ENCODE results near the gene SERPINI1.

SERPINI1 gene

GRCh38 chr3:167733961-167734497, 1.5 kb upstream of the SERPINI1 start:
- DNase-seq (ENCODE audit: low read depth in 2 of 3, low spot score in 1 of 3): peak in 1 of 3 donors; percentile 3

DNA sequence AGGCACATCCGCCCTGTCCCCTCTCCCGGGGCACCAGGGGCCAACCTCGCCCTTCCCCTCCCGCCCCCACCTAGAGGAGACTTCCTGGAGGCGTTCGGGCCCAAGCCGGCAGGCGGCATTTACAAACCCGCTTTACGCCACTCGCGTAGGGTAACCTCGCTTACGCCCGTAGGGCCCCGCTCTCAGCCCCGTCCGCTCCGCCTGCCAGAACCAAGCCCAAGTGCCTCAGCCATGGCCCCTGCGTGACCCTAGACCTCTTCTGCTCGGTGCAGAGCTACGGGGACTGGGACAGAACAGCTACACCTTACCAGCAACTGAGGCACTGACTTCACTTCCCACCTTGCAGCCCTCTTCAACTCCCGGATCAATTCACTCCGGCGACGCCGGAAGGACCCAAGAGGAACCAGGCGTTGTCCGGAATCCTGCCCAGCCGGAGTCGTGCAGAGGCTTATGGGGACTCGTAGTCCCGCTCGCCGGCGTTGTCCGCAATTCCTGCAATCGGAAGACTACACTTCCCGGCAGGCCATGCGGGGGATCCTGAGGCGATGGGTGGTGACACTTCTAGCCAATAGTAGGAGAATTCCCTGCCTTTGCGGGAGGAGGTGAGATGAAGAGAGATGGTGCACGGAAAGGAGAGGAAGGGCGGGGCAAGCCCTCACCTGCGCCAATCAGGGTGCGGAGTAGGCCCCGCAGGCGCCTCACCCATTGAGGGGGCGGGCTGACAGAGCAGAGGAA, 856 bp upstream of the SERPINI1 start, which contains the start of gene PDCD10:
TSS of gene PDCD10 (minus strand) at position 395 of the 735 bp plus-strand sequence. CDS start 14,735 bp downstream, outside the sequence.
- peak; percentile 86 to 95 (median 92) for DNase-seq (ENCODE audit: low read depth in 2 of 3, low spot score in 1 of 3)

GRCh38 chr3:167736264-167736787, 805 bp downstream of the SERPINI1 start:
- DNase-seq (ENCODE audit: low read depth in 2 of 3, low spot score in 1 of 3): no peak

DNA sequence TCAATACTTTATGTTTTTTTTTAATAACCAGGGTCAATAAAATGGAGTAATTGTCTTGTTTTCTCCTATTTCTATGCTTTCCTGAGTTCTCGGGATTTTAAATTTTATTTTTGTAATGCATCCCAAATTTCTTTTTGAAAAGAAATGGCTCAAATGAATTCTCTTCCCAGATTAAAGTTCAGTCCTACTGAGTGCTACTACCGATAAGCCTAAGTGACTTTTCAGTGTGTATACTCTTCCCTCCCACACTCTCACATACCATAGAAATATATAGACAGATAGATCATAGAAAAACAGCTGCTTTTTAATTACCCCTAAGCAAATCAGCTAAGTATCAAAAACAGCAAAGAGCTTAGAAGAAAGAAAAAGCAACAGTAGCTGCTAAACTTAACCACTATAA, 1.5 kb downstream of the SERPINI1 start:
- no peak for DNase-seq (ENCODE audit: low read depth in 2 of 3, low spot score in 1 of 3)

DNA sequence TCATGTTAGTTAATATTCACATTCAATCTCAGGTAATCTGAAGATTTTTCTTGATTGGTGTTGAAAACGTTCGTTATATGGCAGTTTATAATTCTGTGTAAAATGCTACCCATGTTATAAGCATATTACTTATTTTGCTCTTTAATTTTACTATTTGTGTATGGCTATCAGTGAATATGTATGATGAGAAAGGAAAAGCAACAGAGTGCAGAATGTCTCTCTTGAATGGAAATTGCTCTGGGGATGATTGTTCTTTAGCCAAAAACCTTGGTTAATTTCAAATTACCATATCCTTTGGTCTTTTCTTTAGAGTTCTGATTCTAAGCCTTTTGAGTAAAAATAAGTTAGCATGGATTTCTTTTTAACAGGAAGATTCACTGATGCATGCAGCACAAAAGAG, 2.5 kb downstream of the SERPINI1 start:
- DNase-seq (ENCODE audit: low read depth in 2 of 3, low spot score in 1 of 3): no peak

DNA sequence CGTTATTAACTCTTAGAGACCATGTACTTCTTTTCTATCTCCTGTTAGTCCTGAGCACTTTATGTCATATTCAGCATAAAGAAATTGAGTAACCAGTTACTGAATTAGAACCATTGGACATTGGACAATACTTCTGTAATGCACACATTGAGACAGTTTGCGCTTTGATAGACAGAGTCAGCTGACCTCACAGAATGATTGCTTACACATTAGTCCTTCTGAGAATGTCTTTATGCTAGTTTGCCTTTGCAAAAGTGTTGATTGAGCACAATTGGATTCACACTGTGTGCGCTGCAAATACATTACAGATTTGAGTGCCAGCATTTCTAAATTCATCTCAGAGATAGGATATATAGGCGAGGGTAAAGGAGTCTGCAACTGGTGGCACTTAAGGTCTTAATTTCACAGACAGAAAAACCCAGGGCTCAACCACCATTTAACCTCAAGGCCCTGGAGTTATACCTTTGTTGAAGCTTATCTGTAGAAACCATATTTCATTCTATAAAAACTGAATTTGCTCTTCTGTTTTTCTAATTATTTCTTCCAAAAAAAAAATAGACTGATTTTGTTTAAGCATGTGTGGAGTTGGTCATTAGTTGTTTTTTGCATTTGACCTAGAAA, 3.8 kb downstream of the SERPINI1 start:
- DNase-seq (ENCODE audit: low read depth in 2 of 3, low spot score in 1 of 3): no peak

DNA sequence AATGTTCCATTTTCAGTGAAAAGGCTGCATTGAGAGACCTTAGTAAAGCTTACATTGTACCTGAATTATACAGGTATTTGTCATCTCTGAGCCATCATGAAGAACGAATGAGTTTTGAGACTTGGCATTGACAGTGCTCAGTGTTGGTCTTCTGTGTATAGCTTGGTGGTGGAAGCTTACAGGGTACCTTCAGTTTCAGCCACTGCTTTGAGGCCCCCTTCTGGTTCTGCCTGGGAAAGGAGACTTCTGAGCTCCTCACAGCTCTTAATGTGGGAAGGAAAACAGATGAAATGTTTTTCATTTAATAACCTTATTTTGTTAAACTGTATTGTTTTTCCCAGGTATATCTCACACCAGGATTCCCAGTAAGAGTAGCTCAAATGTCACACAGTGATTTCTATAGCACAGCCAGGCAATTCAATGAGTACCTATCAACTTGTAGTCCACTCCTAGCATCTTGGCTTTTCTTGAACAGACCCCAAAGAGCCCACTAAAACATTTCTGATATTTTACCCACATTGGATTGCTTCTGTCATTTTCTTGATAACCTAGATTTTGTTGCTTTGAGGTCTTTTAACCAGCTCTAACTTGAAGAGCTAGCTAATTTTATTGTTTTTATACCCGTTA, 5.6 kb downstream of the SERPINI1 start:
- no peak for DNase-seq (ENCODE audit: low read depth in 2 of 3, low spot score in 1 of 3)

GRCh38 chr3:167742338-167742737, 6.8 kb downstream of the SERPINI1 start:
- DNase-seq (ENCODE audit: low read depth in 2 of 3, low spot score in 1 of 3): no peak

GRCh38 chr3:167743799-167744198, 8.3 kb downstream of the SERPINI1 start:
- no peak for DNase-seq (ENCODE audit: low read depth in 2 of 3, low spot score in 1 of 3)

DNA sequence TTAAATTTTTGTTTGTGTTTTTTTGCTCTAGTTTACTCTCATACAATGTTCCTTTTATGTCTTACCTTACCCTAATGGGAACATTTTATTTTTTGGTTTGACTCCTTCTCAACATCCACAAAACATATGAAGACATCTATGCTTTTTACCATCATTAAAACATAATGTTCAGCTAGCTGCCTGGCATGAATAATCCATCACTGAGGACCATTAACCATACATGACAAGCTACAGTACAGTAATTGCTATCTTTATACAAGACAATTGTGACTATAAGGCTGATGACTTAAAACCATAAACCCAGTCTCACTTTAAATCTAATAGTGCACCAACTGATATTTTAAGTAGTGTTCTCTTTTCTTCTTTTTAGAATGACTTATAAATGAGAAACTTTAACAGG, 13.7 kb downstream of the SERPINI1 start:
- DNase-seq (ENCODE audit: low read depth in 2 of 3, low spot score in 1 of 3): no peak

DNA sequence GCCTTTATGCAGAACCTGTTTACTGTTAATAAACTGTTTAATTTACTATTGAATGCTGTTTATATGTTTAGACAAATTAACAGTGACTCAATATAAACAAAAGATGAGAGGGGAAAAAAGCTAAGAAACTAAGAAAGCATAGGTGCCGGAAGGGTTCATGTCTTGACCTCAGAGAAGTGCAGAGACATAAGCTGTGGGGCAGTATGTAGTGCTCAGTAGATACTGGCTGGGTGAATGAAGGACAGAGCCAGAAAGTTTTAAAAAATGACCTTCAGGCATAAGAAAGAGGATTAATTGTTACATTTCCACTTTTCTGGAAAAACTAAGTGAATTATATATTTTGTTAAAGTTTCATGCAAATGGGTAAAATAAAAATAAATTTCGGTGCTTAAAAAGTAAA, 14.2 kb downstream of the SERPINI1 start:
- DNase-seq (ENCODE audit: low read depth in 2 of 3, low spot score in 1 of 3): no peak

DNA sequence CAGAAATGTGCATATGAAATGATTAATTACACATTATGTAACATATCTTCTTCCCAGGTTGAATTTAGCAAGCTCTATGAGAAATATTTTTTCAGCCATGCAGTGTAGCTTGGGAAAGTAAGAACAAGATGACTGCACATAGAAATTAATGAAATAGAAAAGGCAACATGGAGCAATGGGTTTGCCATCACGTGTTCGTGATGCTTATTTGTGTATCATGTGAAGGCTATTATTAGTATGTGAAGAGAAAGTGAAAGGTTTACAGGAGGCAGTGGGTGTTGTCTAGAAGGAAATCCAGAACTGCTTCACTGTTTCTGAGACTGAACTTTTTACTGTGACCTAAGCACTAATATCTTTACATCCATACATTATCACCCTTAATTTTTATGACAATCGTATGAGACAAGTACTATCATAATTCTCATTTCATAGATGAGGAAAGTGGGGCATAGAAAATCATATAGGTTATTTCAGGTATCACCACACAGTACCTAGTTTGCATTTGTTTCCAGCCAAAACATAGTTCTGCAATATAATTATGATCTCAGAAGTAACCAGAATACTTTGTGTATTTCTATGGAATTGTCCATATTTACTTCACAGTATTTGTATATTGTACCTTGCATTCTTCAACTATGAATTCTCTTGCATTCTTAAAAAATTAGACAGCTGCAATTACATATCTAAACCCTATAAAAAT, 14.9 kb downstream of the SERPINI1 start:
- no peak for DNase-seq (ENCODE audit: low read depth in 2 of 3, low spot score in 1 of 3)

- no peak for DNase-seq (ENCODE audit: low read depth in 2 of 3, low spot score in 1 of 3)
Observed at GRCh38 chr3:167754049-167754448, 18.5 kb downstream of the SERPINI1 start.

- DNase-seq (ENCODE audit: low read depth in 2 of 3, low spot score in 1 of 3): no peak
Observed at GRCh38 chr3:167761302-167761701, 25.8 kb downstream of the SERPINI1 start.

DNA sequence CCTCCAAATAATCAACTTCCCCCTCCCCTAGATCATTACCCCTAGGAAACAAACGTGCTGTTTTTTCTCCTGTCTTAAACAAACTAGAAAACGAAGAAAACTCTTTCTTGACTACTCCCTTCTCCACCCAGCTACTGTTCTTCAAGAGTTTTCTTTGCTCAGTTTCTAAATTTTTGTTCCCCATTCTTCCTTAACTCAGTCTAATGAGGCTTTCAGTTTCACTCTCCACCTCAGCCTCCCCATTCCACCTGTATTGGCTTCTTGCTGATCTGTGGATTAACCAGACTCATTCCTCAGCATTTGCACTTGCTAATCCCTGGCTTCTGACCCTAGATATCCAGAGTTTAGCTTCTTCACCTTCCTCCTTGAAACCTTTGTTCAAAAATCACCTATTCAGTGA, 26.8 kb downstream of the SERPINI1 start:
- no peak for DNase-seq (ENCODE audit: low read depth in 2 of 3, low spot score in 1 of 3)

DNA sequence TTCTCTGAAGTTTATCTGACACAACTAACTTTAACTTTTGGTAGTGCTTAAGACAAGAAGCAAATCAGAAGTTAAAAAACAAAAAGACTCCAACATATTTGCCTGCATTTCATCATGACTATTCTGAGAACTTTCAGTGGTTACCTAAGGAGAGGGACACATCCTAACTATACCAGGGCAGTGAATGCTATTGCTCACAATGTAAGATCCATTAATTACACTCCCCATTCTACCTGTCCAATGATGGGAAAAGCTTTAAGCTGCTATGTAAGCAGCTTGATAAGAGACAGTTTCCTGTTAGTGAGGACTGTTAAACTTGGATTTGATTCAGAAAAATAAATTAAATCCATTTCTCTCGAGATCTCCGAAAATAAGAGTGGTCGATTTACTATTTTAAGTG, 37.5 kb downstream of the SERPINI1 start:
- no peak for DNase-seq (ENCODE audit: low read depth in 2 of 3, low spot score in 1 of 3)

DNA sequence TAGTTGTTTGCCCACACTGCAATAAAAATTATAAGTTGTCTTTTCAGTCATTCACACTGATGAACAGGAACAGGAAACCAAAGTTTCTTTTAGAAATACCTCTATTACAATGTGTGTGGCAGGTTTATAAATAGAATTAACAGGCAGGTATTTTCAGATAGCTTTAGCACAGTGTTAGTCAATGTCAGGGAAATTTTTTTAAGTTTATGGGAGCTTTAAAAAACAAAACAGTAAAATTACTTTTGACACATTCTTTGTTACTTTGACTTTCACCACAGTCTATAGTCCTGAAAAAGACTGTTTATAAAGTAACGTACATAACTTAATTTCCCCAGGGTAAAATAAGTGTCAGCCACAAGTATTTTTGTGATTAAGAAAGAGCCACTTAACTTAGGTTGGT, 38.1 kb downstream of the SERPINI1 start:
- no peak for DNase-seq (ENCODE audit: low read depth in 2 of 3, low spot score in 1 of 3)

DNA sequence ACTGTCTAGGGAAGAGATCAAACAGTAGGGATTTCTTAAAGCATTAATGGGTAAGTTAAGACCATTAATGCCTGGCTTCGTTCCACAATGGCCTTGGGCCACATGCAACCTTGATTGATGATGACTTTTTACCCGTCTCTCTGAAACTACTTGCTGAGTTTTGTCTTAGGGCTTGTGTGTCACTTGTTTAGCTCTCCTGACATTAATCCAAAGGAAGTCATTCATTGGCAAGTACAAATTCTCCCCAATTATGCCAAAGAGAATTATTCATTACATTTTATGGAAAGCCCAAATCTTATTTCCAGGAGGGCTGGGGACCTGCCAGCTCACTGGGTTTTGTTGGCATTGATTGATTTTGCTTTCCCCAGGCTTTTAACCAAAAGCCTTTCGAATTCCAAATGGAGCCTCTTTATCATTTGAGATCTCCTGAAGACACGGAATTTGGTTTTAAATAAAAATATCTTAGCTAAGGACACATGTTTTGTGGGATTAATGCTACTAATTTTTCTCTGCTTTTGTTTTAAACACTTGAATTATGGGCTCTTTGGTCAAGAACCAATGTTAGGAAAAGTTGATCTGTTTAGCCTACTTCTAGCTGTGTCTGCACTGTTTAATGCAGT, 40.7 kb downstream of the SERPINI1 start:
- DNase-seq (ENCODE audit: low read depth in 2 of 3, low spot score in 1 of 3): no peak

DNA sequence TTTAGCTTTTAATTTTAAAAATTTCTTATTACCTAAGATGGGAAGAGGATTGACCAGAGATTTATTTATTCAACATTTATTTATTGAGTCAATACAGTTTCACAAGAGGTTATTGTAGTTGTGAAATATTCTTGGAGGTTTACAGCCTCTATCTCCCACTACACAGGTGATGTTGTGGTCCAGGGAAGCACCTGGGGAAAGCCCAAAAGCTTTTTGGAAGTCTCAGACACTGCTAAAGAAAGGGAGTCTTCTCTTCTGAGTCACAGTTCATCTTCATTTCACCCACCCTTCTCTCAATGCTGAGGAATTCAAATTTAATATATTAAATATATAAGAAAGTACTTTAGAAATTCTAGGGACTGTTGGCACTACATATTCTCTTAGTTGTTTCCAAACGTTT, 41.8 kb downstream of the SERPINI1 start:
- no peak for DNase-seq (ENCODE audit: low read depth in 2 of 3, low spot score in 1 of 3)

- DNase-seq (ENCODE audit: low read depth in 2 of 3, low spot score in 1 of 3): no peak
Observed at GRCh38 chr3:167780214-167780883, 44.8 kb downstream of the SERPINI1 start.
